Mucosa of descending colon (tissue), 3 donors: Measurements from ENCODE around the gene CMBL. TPM values are rescaled to one million over a fixed set of nuclear protein-coding genes. Genes with fewer than 3 reads are reported as not detected.

Experiments used
- ATAC-seq: fragments of 200-7000 bp; cut with Tn5 transposase; one replicate; pipeline ENCODE4 v1.9.1; 2020; ENCODE audit warnings: mild to moderate bottlenecking, moderate library complexity
- DNase-seq, 3 donors: peaks; one replicate each; pipeline ENCODE4 v3.0.0-alpha.2; 2020
- H3K36me3 ChIP-seq: fragments of 200-600 bp; one replicate; pipeline ENCODE4 v1.8.0; 2021; ENCODE audit warnings: low read depth, mild to moderate bottlenecking
- H3K4me1 ChIP-seq: fragments of 200-600 bp; one replicate; pipeline ENCODE4 v1.8.0; 2021; ENCODE audit warnings: low read depth, mild to moderate bottlenecking
- H3K4me3 ChIP-seq: fragments of 200-600 bp; one replicate; pipeline ENCODE4 v1.8.0; 2021; ENCODE audit warnings: mild to moderate bottlenecking
- H3K9me3 ChIP-seq: fragments of 200-600 bp; one replicate; pipeline ENCODE4 v1.8.0; 2021; ENCODE audit warnings: mild to moderate bottlenecking
- intact Hi-C, 2 donors: fragments of 100-400 bp; cut with DNase I in 1 of 2; cut with micrococcal nuclease in 1 of 2; formaldehyde crosslinking; loops; one replicate each; pipeline versions ENCODE4 v1.11.0 to v1.11.1; 2022; cut with DNase I, micrococcal nuclease
- total RNA-seq, 3 donors: library from RNA; stranded (reverse); fragmentation: NEBNext Ultra II Directional in 2 of 3; extraction: Animal tissue kit (Norgen Biotek cat#: 25700) in 2 of 3; gene quantifications; one replicate each; pipeline versions ENCODE4 v1.2.1 to v1.2.4, GENCODE V29; 2021 to 2023
- TF ChIP-seq, protein P1 (sequence below): fragments of 200-600 bp; IDR thresholded peaks from one replicate; pipeline ENCODE4 v1.8.0; 2022; ENCODE audit warnings: antibody characterized with exemption, mild to moderate bottlenecking
- donor health status: DM: no; HTN: no; CAD: no; lungs with moderate emphysema.
- donor health status: DM: no; HTN: no; CAD: no.
- donor health status: DM: no; HTN: yes; CAD: no.

The CMBL gene
- total RNA-seq, 3 donors from 2014 or later, result 81.4 to 210 (median 97.9) TPM

DNA sequence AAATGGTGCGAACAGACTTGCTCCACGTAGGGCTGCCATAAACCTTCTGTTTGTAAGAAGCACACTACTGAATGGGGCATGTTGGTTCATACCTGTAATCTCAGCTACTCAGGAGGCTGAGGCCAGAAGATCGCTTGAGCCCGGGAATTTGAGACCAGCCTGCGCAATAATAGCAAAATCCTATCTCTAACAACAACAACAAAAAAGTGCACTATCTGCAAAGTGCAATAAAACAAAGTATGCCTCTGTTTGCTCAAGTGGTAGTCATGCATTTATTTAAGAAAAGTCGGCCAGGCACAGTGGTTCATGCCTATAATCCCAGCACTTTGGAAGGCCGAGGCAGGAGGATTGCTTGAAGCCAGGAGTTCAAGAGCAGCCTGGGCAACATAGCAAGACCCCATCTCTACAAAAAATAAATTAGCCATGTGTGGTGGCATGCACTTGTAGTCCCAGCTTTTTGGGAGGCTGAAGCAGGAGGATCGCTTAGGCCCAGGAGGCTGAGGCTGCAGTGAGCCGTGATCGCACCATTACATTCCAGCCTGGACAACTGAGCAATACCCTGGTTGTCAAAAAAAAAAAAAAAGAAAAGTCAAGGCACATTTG, 63.3 kb downstream of the CMBL start:
- DNase-seq (no peak), ATAC-seq (no peak)
- Histone ChIP-seq H3K36me3 (no peaks in the 10 kb centered on the region), H3K4me1 (peaks cover 9% of the 10 kb centered on the region), H3K4me3 (no peak overlapping the region), H3K9me3 (no peaks in the 10 kb centered on the region)
- TF ChIP-seq, protein P1, sequence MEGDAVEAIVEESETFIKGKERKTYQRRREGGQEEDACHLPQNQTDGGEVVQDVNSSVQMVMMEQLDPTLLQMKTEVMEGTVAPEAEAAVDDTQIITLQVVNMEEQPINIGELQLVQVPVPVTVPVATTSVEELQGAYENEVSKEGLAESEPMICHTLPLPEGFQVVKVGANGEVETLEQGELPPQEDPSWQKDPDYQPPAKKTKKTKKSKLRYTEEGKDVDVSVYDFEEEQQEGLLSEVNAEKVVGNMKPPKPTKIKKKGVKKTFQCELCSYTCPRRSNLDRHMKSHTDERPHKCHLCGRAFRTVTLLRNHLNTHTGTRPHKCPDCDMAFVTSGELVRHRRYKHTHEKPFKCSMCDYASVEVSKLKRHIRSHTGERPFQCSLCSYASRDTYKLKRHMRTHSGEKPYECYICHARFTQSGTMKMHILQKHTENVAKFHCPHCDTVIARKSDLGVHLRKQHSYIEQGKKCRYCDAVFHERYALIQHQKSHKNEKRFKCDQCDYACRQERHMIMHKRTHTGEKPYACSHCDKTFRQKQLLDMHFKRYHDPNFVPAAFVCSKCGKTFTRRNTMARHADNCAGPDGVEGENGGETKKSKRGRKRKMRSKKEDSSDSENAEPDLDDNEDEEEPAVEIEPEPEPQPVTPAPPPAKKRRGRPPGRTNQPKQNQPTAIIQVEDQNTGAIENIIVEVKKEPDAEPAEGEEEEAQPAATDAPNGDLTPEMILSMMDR, result no peak
- intact Hi-C loops, result no loop called here

- intact Hi-C loops, result no loop called here
- H3K4me1 ChIP-seq, result peaks cover 5% of the 10 kb centered on the region
- DNase-seq, result no peak
- H3K9me3 ChIP-seq, result no peaks in the 10 kb centered on the region
- TF ChIP-seq, protein P1, result no peak
- no peak for ATAC-seq
- H3K4me3 ChIP-seq, result no peak overlapping the region
- H3K36me3 ChIP-seq, result no peaks in the 10 kb centered on the region
Observed at GRCh38 chr5:10243660-10244240, 64.0 kb downstream of the CMBL start.

DNA sequence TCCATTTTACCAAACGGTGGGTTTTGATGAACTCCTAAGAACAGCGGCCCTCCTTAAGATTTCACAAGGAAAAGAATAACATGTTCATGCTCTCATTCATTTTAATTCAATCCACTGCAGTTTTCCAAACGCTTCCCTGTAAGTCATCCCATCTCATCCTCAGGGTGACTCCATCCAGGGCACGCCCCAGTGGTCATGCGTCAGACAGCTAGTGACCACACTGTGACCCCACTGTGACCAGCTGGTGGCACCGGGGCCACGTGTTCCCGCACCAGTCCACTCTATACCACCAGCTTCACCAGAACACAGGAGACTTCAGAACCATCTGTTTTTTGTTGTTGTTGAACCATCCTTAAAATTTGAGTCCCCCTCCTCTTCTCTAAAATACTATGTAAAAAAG, 72.4 kb downstream of the CMBL start:
- Histone ChIP-seq H3K4me1 (no peaks in the 10 kb centered on the region), H3K4me3 (no peak overlapping the region), H3K36me3 (no peaks in the 10 kb centered on the region), H3K9me3 (no peaks in the 10 kb centered on the region)
- DNase-seq (no peak), ATAC-seq (no peak)
- TF ChIP-seq, protein P1, result no peak
- intact Hi-C loops, result no loop called here

- H3K4me1 ChIP-seq, result no peaks in the 10 kb centered on the region
- intact Hi-C loops, result no loop called here
- TF ChIP-seq, protein P1, result no peak
- no peak overlapping the region for H3K4me3 ChIP-seq
- ATAC-seq (no peak), DNase-seq (peak in 1 of 3 donors; percentile 12)
- H3K9me3 ChIP-seq, result no peaks in the 10 kb centered on the region
- H3K36me3 ChIP-seq, result no peaks in the 10 kb centered on the region
Observed at GRCh38 chr5:10233505-10233904, 74.2 kb downstream of the CMBL start.

DNA sequence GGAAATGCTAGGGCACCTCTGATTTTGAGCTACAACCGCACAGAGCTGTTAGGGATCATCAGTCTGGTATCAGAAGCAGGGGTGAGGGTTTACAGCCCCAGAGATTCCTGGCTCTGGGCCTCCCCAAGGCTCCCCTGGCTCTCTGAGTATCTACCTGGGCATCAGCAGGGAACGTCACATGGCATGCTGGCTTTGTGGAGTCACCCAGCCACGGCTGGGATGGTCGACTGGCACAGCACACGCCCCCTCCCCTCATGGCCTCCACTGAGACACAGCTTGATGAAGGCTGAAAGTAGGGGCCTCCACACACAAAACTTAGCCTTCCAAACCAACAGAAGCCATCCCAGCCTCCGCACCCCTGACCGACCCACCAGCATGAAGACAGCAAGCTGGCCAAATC, 74.7 kb downstream of the CMBL start:
- DNase-seq, result no peak
- no peaks in the 10 kb centered on the region for H3K9me3 ChIP-seq
- H3K4me3 ChIP-seq, result no peak overlapping the region
- H3K4me1 ChIP-seq, result no peaks in the 10 kb centered on the region
- no peak for ATAC-seq
- no peaks in the 10 kb centered on the region for H3K36me3 ChIP-seq
- TF ChIP-seq, protein P1, result no peak
- intact Hi-C loops, result no loop called here

GRCh38 chr5:10232386-10232785, 75.3 kb downstream of the CMBL start:
- H3K4me3 ChIP-seq, result no peak overlapping the region
- intact Hi-C loops, result no loop called here
- H3K9me3 ChIP-seq, result no peaks in the 10 kb centered on the region
- DNase-seq (no peak), ATAC-seq (no peak)
- H3K36me3 ChIP-seq, result no peaks in the 10 kb centered on the region
- TF ChIP-seq, protein P1, result no peak
- H3K4me1 ChIP-seq, result no peaks in the 10 kb centered on the region
